Gastroesophageal sphincter (tissue), 4 donors: Measurements from ENCODE around the gene ADPRH. TPM values are rescaled to one million over a fixed set of nuclear protein-coding genes. Genes with fewer than 3 reads are reported as not detected.

ENCODE experiments used
- ATAC-seq: fragments of 150-250 bp; one replicate; pipeline ENCODE4 v1.9.1; 2016; ENCODE audit warnings: mild to moderate bottlenecking, moderate library complexity
- H3K27ac ChIP-seq, 4 donors: fragments of 200-600 bp; sonication (generic) in 3 of 4; 1 replicate in 3 of 4; 2 replicates in 1 of 4; pipeline ENCODE4 v1.5.1; 2016 to 2019
- H3K27me3 ChIP-seq: fragments of 200-600 bp; sonication (generic); one replicate; pipeline ENCODE4 v1.5.1; 2019
- H3K36me3 ChIP-seq, 2 donors: fragments of 200-600 bp; sonication (generic); one replicate each; pipeline ENCODE4 v1.5.1; 2019; ENCODE audit warnings: control low read depth in 1 of 2
- H3K4me1 ChIP-seq, 3 donors: fragments of 200-600 bp; sonication (generic); 1 replicate in 2 of 3; 2 replicates in 1 of 3; pipeline ENCODE4 v1.5.1; 2016 to 2019; ENCODE audit warnings: control low read depth in 2 of 3
- H3K4me3 ChIP-seq, 2 donors: fragments of 200-600 bp; sonication (generic); one replicate each; pipeline ENCODE4 v1.5.1; 2019; ENCODE audit warnings: mild to moderate bottlenecking in 1 of 2, moderate library complexity in 1 of 2
- H3K9me3 ChIP-seq, 3 donors: fragments of 200-600 bp; sonication (generic); one replicate each; pipeline ENCODE4 v1.5.1; 2017 to 2019; ENCODE audit warnings: control low read depth in 2 of 3
- CTCF ChIP-seq, 4 experiments: fragments of 200-600 bp in 2 of 4; fragments of 450-650 bp in 2 of 4; sonication (generic) in 1 of 4; IDR thresholded peaks; one replicate each; pipeline ENCODE4 v1.5.1; 2017 to 2019; ENCODE audit warnings: antibody characterized with exemption in 4 of 4, mild to moderate bottlenecking in 2 of 4, moderate library complexity in 2 of 4
- EP300 ChIP-seq: sonication (generic); formaldehyde crosslinking; IDR thresholded peaks from one replicate; pipeline ENCODE4 v1.6.1; 2017; ENCODE audit warnings: antibody characterized with exemption, mild to moderate bottlenecking
- POLR2A ChIP-seq, 2 donors: fragments of 450-650 bp; IDR thresholded peaks; one replicate each; pipeline ENCODE4 v1.6.1; 2017; ENCODE audit warnings: antibody characterized with exemption in 2 of 2, mild to moderate bottlenecking in 2 of 2, moderate library complexity in 1 of 2
- POLR2AphosphoS5 ChIP-seq: sonication (generic); formaldehyde crosslinking; IDR thresholded peaks from one replicate; pipeline ENCODE4 v1.6.1; 2017; ENCODE audit warnings: antibody characterized with exemption
- WGBS, 2 donors: methylation state at CpG; one replicate each; pipeline ENCODE4 v1.1.5; 2018; ENCODE audit warnings: low coverage in 1 of 2; 5-methylcytosine and 5-hydroxymethylcytosine counted together
- total RNA-seq, 4 donors: library from RNA; depleted of rRNA; stranded (reverse); fragments of >200 nt; gene quantifications; one replicate each; pipeline ENCODE4 v1.1.0, GENCODE V29; 2016

Gene ADPRH
- total RNA-seq, 4 donors from 2014 or later = 10.2 to 23.1 (median 15.0) TPM

GRCh38 chr3:119630128-119630879, 51.0 kb downstream of the ADPRH start:
- 60 to 69% methylated on average over 6 of the region's 8 CpGs for WGBS, 2 donors
- TF ChIP-seq EP300 = no peak
- no peak for TF ChIP-seq POLR2A (IDR thresholded peaks at IDR 0.05)
- no peak for TF ChIP-seq POLR2AphosphoS5
- no peak for TF ChIP-seq CTCF (IDR thresholded peaks at IDR 0.05)
- H3K4me3 ChIP-seq = no peak overlapping the region
- no peaks in the 10 kb centered on the region for H3K27me3 ChIP-seq
- peak overlapping the region in 3 of 4 donors; percentile 5 to 59 (median 29) for H3K27ac ChIP-seq
- H3K4me1 ChIP-seq = peaks cover 0 to 28% (median 11%) of the 10 kb centered on the region in 3 donors
- peak; percentile 57 for ATAC-seq
- no peaks in the 10 kb centered on the region for H3K36me3 ChIP-seq
- no peaks in the 10 kb centered on the region for H3K9me3 ChIP-seq

GRCh38 chr3:119630880-119631329, 51.6 kb downstream of the ADPRH start:
- ATAC-seq = peak; percentile 34
- 87 to 91% methylated on average over 4 to 7 of the region's 7 CpGs for WGBS, 2 donors
- H3K4me1 ChIP-seq = peaks cover 0 to 28% (median 11%) of the 10 kb centered on the region in 3 donors
- H3K9me3 ChIP-seq = no peaks in the 10 kb centered on the region
- H3K36me3 ChIP-seq = no peaks in the 10 kb centered on the region
- TF ChIP-seq EP300 = no peak
- H3K27me3 ChIP-seq = no peaks in the 10 kb centered on the region
- peak overlapping the region in 3 of 4 donors; percentile 5 to 29 (median 29) for H3K27ac ChIP-seq
- H3K4me3 ChIP-seq = no peak overlapping the region

- H3K4me3 ChIP-seq = no peak overlapping the region
- H3K9me3 ChIP-seq = no peaks in the 10 kb centered on the region
- H3K27ac ChIP-seq = peak overlapping the region in 2 of 4 donors; percentile 29
- no peaks in the 10 kb centered on the region for H3K27me3 ChIP-seq
- H3K36me3 ChIP-seq = no peaks in the 10 kb centered on the region
- 33 to 68% methylated on average over 3 of the region's 3 CpGs for WGBS, 2 donors
- peaks cover 0 to 27% (median 11%) of the 10 kb centered on the region in 3 donors for H3K4me1 ChIP-seq
- no peak for TF ChIP-seq CTCF (IDR thresholded peaks at IDR 0.05)
- TF ChIP-seq POLR2AphosphoS5 = no peak
- no peak for TF ChIP-seq EP300
- no peak for TF ChIP-seq POLR2A (IDR thresholded peaks at IDR 0.05)
- no peak for ATAC-seq
Observed at GRCh38 chr3:119631516-119631915, 52.2 kb downstream of the ADPRH start.

GRCh38 chr3:119632216-119632615, 52.9 kb downstream of the ADPRH start:
- Histone ChIP-seq H3K4me1 (peaks cover 0 to 29% (median 11%) of the 10 kb centered on the region in 3 donors), H3K27ac (no peak overlapping the region), H3K9me3 (no peaks in the 10 kb centered on the region), H3K27me3 (no peaks in the 10 kb centered on the region), H3K36me3 (no peaks in the 10 kb centered on the region), H3K4me3 (no peak overlapping the region)
- WGBS, 2 donors = 78 to 90% methylated on average over 4 of the region's 4 CpGs
- no peak for TF ChIP-seq EP300
- TF ChIP-seq POLR2AphosphoS5 = no peak
- TF ChIP-seq CTCF (IDR thresholded peaks at IDR 0.05) = no peak
- no peak for TF ChIP-seq POLR2A (IDR thresholded peaks at IDR 0.05)
- no peak for ATAC-seq

- ATAC-seq = no peak
- TF ChIP-seq POLR2A (IDR thresholded peaks at IDR 0.05) (no peak), CTCF (IDR thresholded peaks at IDR 0.05) (no peak), EP300 (no peak)
- Histone ChIP-seq H3K27ac (no peak overlapping the region), H3K27me3 (no peaks in the 10 kb centered on the region), H3K36me3 (no peaks in the 10 kb centered on the region), H3K9me3 (no peaks in the 10 kb centered on the region), H3K4me1 (peaks cover 0 to 34% (median 15%) of the 10 kb centered on the region in 3 donors), H3K4me3 (no peak overlapping the region)
- whole genome bisulfite sequencing, 2 donors = 78 to 83% methylated on average over 3 to 4 of the region's 4 CpGs
Observed at GRCh38 chr3:119632829-119633228, 53.5 kb downstream of the ADPRH start.
